GM12892 (cell line): ENCODE data around the gene SLC43A3.

Experiments used
- POLR2A ChIP-seq: IDR thresholded peaks from 2 replicates; pipeline ENCODE4 v1.6.1; 2011; ENCODE audit warnings: low read depth, low read length, control low read depth
- POLR2AphosphoS5 ChIP-seq: IDR thresholded peaks from 2 replicates; pipeline ENCODE4 v1.6.1; 2011; ENCODE audit warnings: low read depth, low read length, control low read depth
- TAF1 ChIP-seq: IDR thresholded peaks from 2 replicates; pipeline ENCODE4 v1.6.1; 2011; ENCODE audit warnings: low read depth, mild to moderate bottlenecking, control low read depth, low read length, borderline replicate concordance

DNA sequence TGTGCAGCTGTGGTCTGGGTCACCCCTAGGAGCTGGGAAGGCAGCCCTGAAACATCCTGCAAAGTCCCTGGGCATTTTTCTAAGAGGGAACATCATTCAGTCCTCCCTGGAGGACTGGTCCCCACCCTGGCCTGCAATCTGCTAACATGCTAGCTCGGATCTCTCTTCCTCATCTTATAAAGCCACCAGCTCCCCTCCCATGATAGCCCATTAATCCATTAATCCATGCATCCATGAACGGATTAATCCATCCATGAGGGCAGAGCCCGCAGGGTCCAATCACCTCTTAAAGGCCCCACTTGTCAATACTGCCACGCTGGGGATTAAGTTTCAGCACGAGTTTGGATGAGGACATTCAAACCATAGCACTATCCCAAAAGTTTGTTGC lies 58.1 kb downstream of the SLC43A3 start:
- TF ChIP-seq POLR2A = no peak
- TF ChIP-seq TAF1 = no peak
- TF ChIP-seq POLR2AphosphoS5 = no peak
